A673 (cell line): Measurements from ENCODE around the gene PCBD1. TPM values are rescaled to one million over a fixed set of nuclear protein-coding genes. Genes with fewer than 3 reads are reported as not detected.

Experiments used
- BruUV-seq: library from RNA; stranded (reverse); fragments of 400-500 nt; replicated peaks from 2 replicates; lab custom pipeline; 2021; lab: Mats Ljungman, UMichigan
- CTCF ChIA-PET: fragments of 300-600 bp; sonication (Branson Sonifier 250); formaldehyde crosslinking; loops from one replicate; lab custom pipeline; 2022; ENCODE audit warnings: antibody characterized with exemption; lab: Charles Lee
- POLR2A ChIA-PET: fragments of 300-600 bp; sonication (Branson Sonifier 250); formaldehyde crosslinking; loops from one replicate; lab custom pipeline; 2022; ENCODE audit warnings: antibody characterized with exemption; ENCODE audit not compliant: low non-redundant PET; lab: Charles Lee
- DNase-seq: peaks from one replicate; pipeline ENCODE4 v3.0.0-alpha.2; 2015; ENCODE audit warnings: low spot score
- H3K27ac ChIP-seq: fragments of 200-600 bp; sonication (generic); 2 replicates; pipeline ENCODE4 v1.5.1; 2016; ENCODE audit warnings: mixed run types, low read depth, mild to moderate bottlenecking, mixed read lengths, antibody characterized with exemption, low read length; ENCODE audit not compliant: poor library complexity, severe bottlenecking
- H3K27me3 ChIP-seq: fragments of 200-600 bp; sonication (generic); replicated peaks from 2 replicates; pipeline ENCODE4 v1.6.1; 2017; ENCODE audit warnings: mixed run types, low read depth, mild to moderate bottlenecking, mixed read lengths, antibody characterized with exemption, low read length; ENCODE audit not compliant: insufficient read depth, poor library complexity
- H3K36me3 ChIP-seq: fragments of 200-600 bp; sonication (generic); 2 replicates; pipeline ENCODE4 v1.6.1; 2016; ENCODE audit warnings: mixed run types, mild to moderate bottlenecking, mixed read lengths, antibody characterized with exemption, low read length; ENCODE audit not compliant: insufficient read depth, poor library complexity, severe bottlenecking
- H3K4me1 ChIP-seq: fragments of 200-600 bp; sonication (generic); 2 replicates; pipeline ENCODE4 v1.6.1; 2017; ENCODE audit warnings: mixed run types, mild to moderate bottlenecking, mixed read lengths, antibody characterized with exemption, low read length; ENCODE audit not compliant: insufficient read depth, poor library complexity, severe bottlenecking
- H3K4me3 ChIP-seq: fragments of 200-600 bp; sonication (generic); 2 replicates; pipeline ENCODE4 v1.5.1; 2016; ENCODE audit warnings: low read depth, mixed run types, mild to moderate bottlenecking, mixed read lengths, low read length; ENCODE audit not compliant: poor library complexity, severe bottlenecking
- H3K9me3 ChIP-seq: fragments of 200-600 bp; sonication (generic); 2 replicates; pipeline ENCODE4 v1.6.1; 2016; ENCODE audit warnings: mixed run types, low read depth, mild to moderate bottlenecking, mixed read lengths, antibody characterized with exemption, low read length; ENCODE audit not compliant: poor library complexity, severe bottlenecking
- EZH2 ChIP-seq: fragments of 200-600 bp; sonication (generic); IDR thresholded peaks from 2 replicates; pipeline ENCODE4 v1.6.1; 2017; ENCODE audit warnings: borderline replicate concordance, low read depth, mild to moderate bottlenecking, mixed read lengths, antibody characterized with exemption, low read length; ENCODE audit not compliant: poor library complexity, severe bottlenecking
- intact Hi-C: fragments of 100-400 bp; cut with micrococcal nuclease; formaldehyde crosslinking; loops from one replicate; pipeline ENCODE4 v1.10.0; 2022; ENCODE audit not compliant: unreplicated experiment
- total RNA-seq: library from RNA; stranded (reverse); gene quantifications from 2 replicates; pipeline ENCODE4 v1.2.3, GENCODE V29; 2021
- TF ChIP-seq, protein P1 (sequence below): fragments of 300-800, 200-600 bp; sonication (generic); conservative IDR thresholded peaks from 2 replicates; pipeline ENCODE4 v1.5.1; 2017; ENCODE audit warnings: low read depth, mild to moderate bottlenecking, antibody characterized with exemption, low read length, moderate library complexity, mixed read lengths

The PCBD1 gene
- total RNA-seq, 1 experiment from 2014 or later = 41.2 TPM

DNA sequence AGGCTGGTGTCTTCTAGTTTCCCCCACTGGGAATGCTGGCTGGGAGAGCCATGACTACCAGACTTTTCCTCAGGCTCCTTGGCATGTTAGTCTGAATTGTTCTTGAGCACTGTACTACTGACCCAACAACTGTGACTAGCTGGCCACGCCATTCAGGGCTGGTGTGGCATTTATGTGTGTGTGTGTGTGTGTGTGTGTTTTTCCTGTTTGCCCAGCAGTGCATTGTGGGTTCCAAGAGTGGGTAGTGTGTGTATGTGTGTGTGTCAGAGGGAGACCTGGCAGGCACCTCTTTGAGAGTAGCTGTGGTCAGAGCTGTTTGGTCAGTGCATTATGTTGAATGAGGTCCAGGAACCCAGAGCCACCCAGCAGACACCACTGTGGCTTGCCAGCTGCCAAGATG lies 9.2 kb downstream of the PCBD1 start:
- intact Hi-C loops = no loop called here
- Histone ChIP-seq H3K36me3 (peaks cover 7% of the 10 kb centered on the region), H3K27me3 (no peaks in the 10 kb centered on the region), H3K27ac (no peak overlapping the region), H3K4me1 (no peaks in the 10 kb centered on the region), H3K9me3 (no peaks in the 10 kb centered on the region), H3K4me3 (no peak overlapping the region)
- no TSS peak for BruUV-seq
- no peak for TF ChIP-seq EZH2
- TF ChIP-seq, protein P1, sequence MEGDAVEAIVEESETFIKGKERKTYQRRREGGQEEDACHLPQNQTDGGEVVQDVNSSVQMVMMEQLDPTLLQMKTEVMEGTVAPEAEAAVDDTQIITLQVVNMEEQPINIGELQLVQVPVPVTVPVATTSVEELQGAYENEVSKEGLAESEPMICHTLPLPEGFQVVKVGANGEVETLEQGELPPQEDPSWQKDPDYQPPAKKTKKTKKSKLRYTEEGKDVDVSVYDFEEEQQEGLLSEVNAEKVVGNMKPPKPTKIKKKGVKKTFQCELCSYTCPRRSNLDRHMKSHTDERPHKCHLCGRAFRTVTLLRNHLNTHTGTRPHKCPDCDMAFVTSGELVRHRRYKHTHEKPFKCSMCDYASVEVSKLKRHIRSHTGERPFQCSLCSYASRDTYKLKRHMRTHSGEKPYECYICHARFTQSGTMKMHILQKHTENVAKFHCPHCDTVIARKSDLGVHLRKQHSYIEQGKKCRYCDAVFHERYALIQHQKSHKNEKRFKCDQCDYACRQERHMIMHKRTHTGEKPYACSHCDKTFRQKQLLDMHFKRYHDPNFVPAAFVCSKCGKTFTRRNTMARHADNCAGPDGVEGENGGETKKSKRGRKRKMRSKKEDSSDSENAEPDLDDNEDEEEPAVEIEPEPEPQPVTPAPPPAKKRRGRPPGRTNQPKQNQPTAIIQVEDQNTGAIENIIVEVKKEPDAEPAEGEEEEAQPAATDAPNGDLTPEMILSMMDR = no peak
- no peak for DNase-seq
- CTCF ChIA-PET = interaction anchor here (0.6 kb wide), 1 partner anchor 36 kb away, joined by 3 read pairs; no protein-coding TSS in a partner anchor
- POLR2A ChIA-PET = no interaction called here

DNA sequence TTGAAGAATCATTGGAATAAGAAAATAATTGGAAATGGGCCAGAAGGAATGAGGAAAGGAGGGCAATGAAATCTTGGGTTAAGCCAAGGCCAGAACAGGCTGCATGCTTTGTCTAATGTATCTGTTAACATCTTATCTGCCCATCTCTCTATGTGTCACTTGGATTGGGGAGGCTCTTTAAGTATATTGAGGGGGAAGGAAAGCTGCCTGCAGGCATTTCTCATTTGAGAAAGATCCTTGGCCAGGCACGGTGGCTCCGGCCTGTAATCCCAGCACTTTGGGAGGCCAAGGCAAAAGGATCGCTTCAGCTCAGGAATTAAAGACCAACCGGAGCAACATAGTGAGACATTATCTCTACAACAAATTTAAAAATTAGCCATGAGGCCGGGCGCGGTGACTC lies 14.3 kb downstream of the PCBD1 start:
- CTCF ChIA-PET = no interaction called here
- H3K27me3 ChIP-seq = no peaks in the 10 kb centered on the region
- intact Hi-C loops = no loop called here
- POLR2A ChIA-PET = no interaction called here
- no peaks in the 10 kb centered on the region for H3K9me3 ChIP-seq
- BruUV-seq = no TSS peak
- peaks cover 7% of the 10 kb centered on the region for H3K36me3 ChIP-seq
- TF ChIP-seq EZH2 = no peak
- TF ChIP-seq, protein P1 = no peak
- no peaks in the 10 kb centered on the region for H3K4me1 ChIP-seq
- no peak overlapping the region for H3K27ac ChIP-seq
- no peak overlapping the region for H3K4me3 ChIP-seq
- DNase-seq = no peak

DNA sequence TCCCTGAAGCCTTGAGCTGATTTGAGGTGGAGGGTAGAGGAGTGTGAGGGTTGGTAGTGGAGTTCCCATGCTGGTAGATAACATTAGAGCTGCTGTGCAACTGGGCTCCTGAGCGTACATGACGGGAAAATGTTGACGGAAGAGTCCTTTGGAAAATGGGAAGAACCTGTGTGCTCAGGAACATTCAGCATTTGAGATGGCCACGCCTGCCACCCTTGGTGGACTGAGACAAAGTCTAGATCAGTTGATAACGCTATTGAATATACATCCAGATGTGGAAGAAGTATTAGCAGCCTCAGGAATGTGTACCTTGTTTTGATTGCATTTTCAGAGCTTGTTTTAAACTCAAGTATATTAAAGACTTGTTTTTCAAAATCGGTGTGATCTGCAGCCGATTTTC lies 16.1 kb downstream of the PCBD1 start:
- Histone ChIP-seq H3K27ac (no peak overlapping the region), H3K4me1 (no peaks in the 10 kb centered on the region), H3K9me3 (no peaks in the 10 kb centered on the region), H3K36me3 (no peaks in the 10 kb centered on the region), H3K27me3 (no peaks in the 10 kb centered on the region), H3K4me3 (no peak overlapping the region)
- DNase-seq = no peak
- TF ChIP-seq, protein P1 = no peak
- no peak for TF ChIP-seq EZH2
- no TSS peak for BruUV-seq
- POLR2A ChIA-PET = no interaction called here
- CTCF ChIA-PET = no interaction called here
- intact Hi-C loops = no loop called here
